ENCODE measurements around the gene MICAL2. TPM values are rescaled to one million over a fixed set of nuclear protein-coding genes. Genes with fewer than 3 reads are reported as not detected.

Gene MICAL2
- total and polyA plus RNA-seq, 2 donors (not counting 1 experiment from before 2014, with no cell fraction given) = 0.32 to 0.40 TPM

DNA sequence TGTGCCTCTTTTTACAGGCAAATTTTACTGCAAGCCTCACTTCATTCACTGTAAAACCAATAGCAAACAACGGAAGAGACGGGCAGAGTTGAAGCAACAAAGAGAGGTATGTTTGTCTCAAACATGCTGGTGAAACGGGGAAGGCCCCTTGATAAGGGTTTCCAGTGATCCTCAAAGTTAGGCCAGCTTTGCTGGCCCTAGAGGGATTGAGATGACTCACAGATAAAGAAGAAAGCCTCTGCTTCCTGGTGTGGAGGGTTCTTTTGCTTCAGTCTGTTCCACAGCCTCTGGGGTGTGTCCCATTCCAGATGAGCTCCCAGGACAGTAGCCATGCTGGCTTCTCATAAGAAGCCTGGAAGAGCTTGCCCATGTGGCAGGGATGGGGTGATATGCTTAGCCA, 148.1 kb downstream of the MICAL2 start:
- no peak overlapping the region for H3K4me3 ChIP-seq (ENCODE audit: control extremely low read depth in 1 of 5, extremely low read depth in 1 of 5, insufficient read depth in 1 of 5, low read depth in 2 of 5, low read length in 4 of 5)
- TF ChIP-seq EZH2 (IDR thresholded peaks at IDR 0.05; ENCODE audit: borderline replicate concordance, insufficient read depth, low read depth, low read length, poor library complexity, severe bottlenecking) = no peak
- TF ChIP-seq, protein P1, sequence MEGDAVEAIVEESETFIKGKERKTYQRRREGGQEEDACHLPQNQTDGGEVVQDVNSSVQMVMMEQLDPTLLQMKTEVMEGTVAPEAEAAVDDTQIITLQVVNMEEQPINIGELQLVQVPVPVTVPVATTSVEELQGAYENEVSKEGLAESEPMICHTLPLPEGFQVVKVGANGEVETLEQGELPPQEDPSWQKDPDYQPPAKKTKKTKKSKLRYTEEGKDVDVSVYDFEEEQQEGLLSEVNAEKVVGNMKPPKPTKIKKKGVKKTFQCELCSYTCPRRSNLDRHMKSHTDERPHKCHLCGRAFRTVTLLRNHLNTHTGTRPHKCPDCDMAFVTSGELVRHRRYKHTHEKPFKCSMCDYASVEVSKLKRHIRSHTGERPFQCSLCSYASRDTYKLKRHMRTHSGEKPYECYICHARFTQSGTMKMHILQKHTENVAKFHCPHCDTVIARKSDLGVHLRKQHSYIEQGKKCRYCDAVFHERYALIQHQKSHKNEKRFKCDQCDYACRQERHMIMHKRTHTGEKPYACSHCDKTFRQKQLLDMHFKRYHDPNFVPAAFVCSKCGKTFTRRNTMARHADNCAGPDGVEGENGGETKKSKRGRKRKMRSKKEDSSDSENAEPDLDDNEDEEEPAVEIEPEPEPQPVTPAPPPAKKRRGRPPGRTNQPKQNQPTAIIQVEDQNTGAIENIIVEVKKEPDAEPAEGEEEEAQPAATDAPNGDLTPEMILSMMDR (IDR thresholded peaks at IDR 0.05) = no peak
- no peaks in the 10 kb centered on the region for H3K79me2 ChIP-seq (ENCODE audit: control insufficient read depth, insufficient read depth, low read length)
- intact Hi-C loops (cut with micrococcal nuclease) = no loop called here
- no peaks in the 10 kb centered on the region for H3K4me1 ChIP-seq (ENCODE audit: control insufficient read depth in 2 of 2, insufficient read depth in 2 of 2, low read length in 2 of 2)
- H3K4me1 Mint-ChIP-seq = no peaks in the 10 kb centered on the region
- H3K27ac ChIP-seq (ENCODE audit: low read length in 2 of 2) = no peak overlapping the region
- H4K20me1 ChIP-seq (ENCODE audit: control insufficient read depth, insufficient read depth, low read length, poor library complexity, severe bottlenecking) = no peaks in the 10 kb centered on the region
- H3K27me3 Mint-ChIP-seq = no peaks in the 10 kb centered on the region
- no peaks in the 10 kb centered on the region for H3K9me3 ChIP-seq (ENCODE audit: control extremely low read depth in 1 of 3, control insufficient read depth in 2 of 3, insufficient read depth in 1 of 3, low read length in 2 of 3)
- no peaks in the 10 kb centered on the region for H3K9me3 Mint-ChIP-seq (ENCODE audit: insufficient read depth)
- ChIA-PET CTCF (interaction anchor here (1.2 kb wide), 1 partner anchor 23 kb away, joined by 3 read pairs; no protein-coding TSS in a partner anchor), POLR2A (no interaction called here)
- H3K36me3 ChIP-seq (replicated peaks in 1 of 2; ENCODE audit: control extremely low read depth in 1 of 2, control insufficient read depth in 1 of 2, extremely low read depth in 1 of 2, insufficient read depth in 2 of 2, low read length in 1 of 2) = no peaks in the 10 kb centered on the region
- DNase-seq (no peak), ATAC-seq (ENCODE audit: low read depth) (no peak)
- 70% methylated on average over 1 of the region's 3 CpGs for WGBS (ENCODE audit: insufficient coverage)
- no peaks in the 10 kb centered on the region for H3K27me3 ChIP-seq (replicated peaks in 1 of 4; ENCODE audit: control extremely low read depth in 1 of 4, control insufficient read depth in 3 of 4, insufficient read depth in 4 of 4, low read length in 3 of 4)
- no peak overlapping the region for H3K4me3 Mint-ChIP-seq
- H2AFZ ChIP-seq (ENCODE audit: insufficient read depth, low read depth, low read length, poor library complexity, severe bottlenecking) = no peak overlapping the region
- no peak overlapping the region for H3K27ac Mint-ChIP-seq
- no peak overlapping the region for H3K9ac ChIP-seq (ENCODE audit: low read length)
- no peak overlapping the region for H3K4me2 ChIP-seq (replicated peaks; ENCODE audit: low read depth, low read length, poor library complexity, severe bottlenecking)

DNA sequence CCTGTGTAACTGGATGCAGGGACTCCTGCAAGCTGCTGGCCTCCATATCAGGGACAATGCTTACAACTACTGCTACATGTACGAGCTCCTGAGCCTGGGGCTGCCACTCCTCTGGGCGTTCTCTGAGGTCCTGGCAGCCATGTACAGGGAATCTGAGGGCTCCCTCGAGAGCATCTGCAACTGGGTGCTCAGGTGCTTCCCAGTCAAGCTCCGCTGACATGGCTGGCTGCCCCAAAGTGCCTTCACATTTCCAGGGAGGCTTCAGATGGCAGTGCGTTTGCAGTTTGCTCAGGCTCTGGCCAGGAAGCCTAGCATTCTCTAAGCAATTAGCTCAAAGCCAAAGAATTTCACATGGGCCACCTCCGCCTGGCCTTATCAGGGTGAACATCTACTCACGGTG, 149.6 kb downstream of the MICAL2 start:
- H3K4me2 ChIP-seq (replicated peaks; ENCODE audit: low read depth, low read length, poor library complexity, severe bottlenecking) = no peak overlapping the region
- no peaks in the 10 kb centered on the region for H3K36me3 ChIP-seq (replicated peaks in 1 of 2; ENCODE audit: control extremely low read depth in 1 of 2, control insufficient read depth in 1 of 2, extremely low read depth in 1 of 2, insufficient read depth in 2 of 2, low read length in 1 of 2)
- Mint-ChIP-seq H3K27ac (no peak overlapping the region), H3K4me1 (no peaks in the 10 kb centered on the region), H3K27me3 (no peaks in the 10 kb centered on the region), H3K4me3 (no peak overlapping the region), H3K9me3 (ENCODE audit: insufficient read depth) (no peaks in the 10 kb centered on the region)
- H4K20me1 ChIP-seq (ENCODE audit: control insufficient read depth, insufficient read depth, low read length, poor library complexity, severe bottlenecking) = no peaks in the 10 kb centered on the region
- H3K9me3 ChIP-seq (ENCODE audit: control extremely low read depth in 1 of 3, control insufficient read depth in 2 of 3, insufficient read depth in 1 of 3, low read length in 2 of 3) = no peaks in the 10 kb centered on the region
- H3K27ac ChIP-seq (ENCODE audit: low read length in 2 of 2) = no peak overlapping the region
- ChIA-PET POLR2A (no interaction called here), CTCF (no interaction called here)
- ATAC-seq (ENCODE audit: low read depth) (no peak), DNase-seq (no peak)
- no peak overlapping the region for H3K9ac ChIP-seq (ENCODE audit: low read length)
- intact Hi-C loops (cut with micrococcal nuclease) = no loop called here
- H3K79me2 ChIP-seq (ENCODE audit: control insufficient read depth, insufficient read depth, low read length) = no peaks in the 10 kb centered on the region
- no peak overlapping the region for H3K4me3 ChIP-seq (ENCODE audit: control extremely low read depth in 1 of 5, extremely low read depth in 1 of 5, insufficient read depth in 1 of 5, low read depth in 2 of 5, low read length in 4 of 5)
- TF ChIP-seq EZH2 (IDR thresholded peaks at IDR 0.05; ENCODE audit: borderline replicate concordance, insufficient read depth, low read depth, low read length, poor library complexity, severe bottlenecking) = no peak
- TF ChIP-seq, protein P1 (IDR thresholded peaks at IDR 0.05) = no peak
- H3K4me1 ChIP-seq (ENCODE audit: control insufficient read depth in 2 of 2, insufficient read depth in 2 of 2, low read length in 2 of 2) = no peaks in the 10 kb centered on the region
- 83% methylated on average over 5 of the region's 7 CpGs for WGBS (ENCODE audit: insufficient coverage)
- H2AFZ ChIP-seq (ENCODE audit: insufficient read depth, low read depth, low read length, poor library complexity, severe bottlenecking) = no peak overlapping the region
- H3K27me3 ChIP-seq (replicated peaks in 1 of 4; ENCODE audit: control extremely low read depth in 1 of 4, control insufficient read depth in 3 of 4, insufficient read depth in 4 of 4, low read length in 3 of 4) = no peaks in the 10 kb centered on the region

Measured in B cell (primary cell).